MM.1S (cell line): ENCODE results near the gene ASH1L.

Experiments
- DNase-seq: peaks from one replicate; pipeline ENCODE4 v3.0.0-alpha.2; 2015
- H2AFZ ChIP-seq: fragments of 300-600 bp; sonication (generic); 2 replicates; pipeline ENCODE4 v1.6.0; 2016; ENCODE audit warnings: antibody characterized with exemption, low read length
- H3F3A ChIP-seq: fragments of 300-600 bp; sonication (generic); 2 replicates; pipeline ENCODE4 v1.6.1; 2016; ENCODE audit warnings: mild to moderate bottlenecking, antibody characterized with exemption, low read length, moderate library complexity, mixed read lengths; ENCODE audit not compliant: insufficient read depth
- H3K27ac ChIP-seq: fragments of 300-600 bp; sonication (generic); 2 replicates; pipeline ENCODE4 v1.5.1; 2016; ENCODE audit warnings: mild to moderate bottlenecking, low read length
- H3K27me3 ChIP-seq: fragments of 300-600 bp; sonication (generic); replicated peaks from 2 replicates; pipeline ENCODE4 v1.6.0; 2016; ENCODE audit warnings: low read length; ENCODE audit not compliant: insufficient read depth
- H3K36me3 ChIP-seq: fragments of 300-600 bp; sonication (generic); replicated peaks from 2 replicates; pipeline ENCODE4 v1.6.1; 2016; ENCODE audit warnings: mild to moderate bottlenecking, low read length, mixed read lengths; ENCODE audit not compliant: insufficient read depth
- H3K4me1 ChIP-seq: fragments of 300-600 bp; sonication (generic); 2 replicates; pipeline ENCODE4 v1.6.1; 2016; ENCODE audit warnings: low read length, mixed read lengths
- H3K4me2 ChIP-seq: fragments of 300-600 bp; sonication (generic); 2 replicates; pipeline ENCODE4 v1.6.0; 2016; ENCODE audit warnings: low read depth, low read length
- H3K4me3 ChIP-seq: fragments of 300-600 bp; sonication (generic); 2 replicates; pipeline ENCODE4 v1.5.1; 2016; ENCODE audit warnings: low read length, mixed read lengths
- H3K79me2 ChIP-seq: fragments of 300-600 bp; sonication (generic); 2 replicates; pipeline ENCODE4 v1.6.1; 2016; ENCODE audit warnings: mixed run types, low read length, mixed read lengths
- H3K9ac ChIP-seq: fragments of 300-600 bp; sonication (generic); 2 replicates; pipeline ENCODE4 v1.6.1; 2016; ENCODE audit warnings: low read length, mixed read lengths
- H3K9me2 ChIP-seq: fragments of 300-600 bp; sonication (generic); replicated peaks from 2 replicates; pipeline ENCODE4 v1.6.1; 2016; ENCODE audit warnings: mild to moderate bottlenecking, low read length, mixed read lengths; ENCODE audit not compliant: insufficient read depth
- H3K9me3 ChIP-seq: fragments of 300-600 bp; sonication (generic); replicated peaks from 2 replicates; pipeline ENCODE4 v1.6.1; 2016; ENCODE audit warnings: mild to moderate bottlenecking, low read length, mixed read lengths; ENCODE audit not compliant: insufficient read depth
- H4K20me1 ChIP-seq: fragments of 300-600 bp; sonication (generic); 2 replicates; pipeline ENCODE4 v1.6.1; 2016; ENCODE audit warnings: mild to moderate bottlenecking, low read length, moderate library complexity, mixed read lengths; ENCODE audit not compliant: insufficient read depth
- CTCF ChIP-seq: fragments of 300-600 bp; sonication (generic); IDR thresholded peaks from 2 replicates; pipeline ENCODE4 v1.5.1; 2016; ENCODE audit warnings: antibody characterized with exemption, low read length, mixed read lengths
- EZH2 ChIP-seq: fragments of 300-600 bp; sonication (generic); optimal IDR thresholded peaks from 2 replicates; pipeline ENCODE3; 2017; ENCODE audit warnings: low read depth, mild to moderate bottlenecking, antibody characterized with exemption, low read length, mixed read lengths
- EZH2phosphoT487 ChIP-seq: fragments of 300-600 bp; sonication (generic); IDR thresholded peaks from 2 replicates; pipeline ENCODE4 v1.6.1; 2018; ENCODE audit warnings: antibody characterized with exemption, low read length

ASH1L gene

GRCh38 chr1:155455588-155456195 is 106.9 kb downstream of the ASH1L start:
- Histone ChIP-seq H3K4me1 (no peaks in the 10 kb centered on the region), H4K20me1 (no peaks in the 10 kb centered on the region), H3K79me2 (0 out of 2 replicates have a peak, but pooled peaks cover 5% of the 10 kb centered on the region), H3K4me2 (no peak overlapping the region), H3F3A (no peaks in the 10 kb centered on the region), H2AFZ (no peak overlapping the region), H3K9me2 (no peaks in the 10 kb centered on the region), H3K4me3 (no peak overlapping the region), H3K36me3 (0 out of 2 replicates have a peak, but pooled peaks cover under 1% of the 10 kb centered on the region), H3K27me3 (no peaks in the 10 kb centered on the region), H3K9ac (no peak overlapping the region), H3K27ac (no peak overlapping the region), H3K9me3 (no peaks in the 10 kb centered on the region)
- DNase-seq, result no peak
- TF ChIP-seq EZH2 (no peak), CTCF (no peak), EZH2phosphoT487 (no peak)

GRCh38 chr1:155454096-155454495 is 108.5 kb downstream of the ASH1L start:
- H3K4me2 ChIP-seq, result no peak overlapping the region
- H3K4me1 ChIP-seq, result no peaks in the 10 kb centered on the region
- H3K9me2 ChIP-seq, result no peaks in the 10 kb centered on the region
- H4K20me1 ChIP-seq, result no peaks in the 10 kb centered on the region
- 0 out of 2 replicates have a peak, but pooled peaks cover 5% of the 10 kb centered on the region for H3K79me2 ChIP-seq
- 0 out of 2 replicates have a peak, but pooled peaks cover 4% of the 10 kb centered on the region for H3K36me3 ChIP-seq
- H3K9me3 ChIP-seq, result no peaks in the 10 kb centered on the region
- H3F3A ChIP-seq, result no peaks in the 10 kb centered on the region
- no peak for DNase-seq
- no peak overlapping the region for H2AFZ ChIP-seq
- H3K4me3 ChIP-seq, result no peak overlapping the region
- no peak overlapping the region for H3K9ac ChIP-seq
- H3K27ac ChIP-seq, result no peak overlapping the region
- TF ChIP-seq EZH2phosphoT487, result no peak
- TF ChIP-seq CTCF, result no peak
- no peak for TF ChIP-seq EZH2
- no peaks in the 10 kb centered on the region for H3K27me3 ChIP-seq

GRCh38 chr1:155453141-155453540 is 109.5 kb downstream of the ASH1L start:
- no peaks in the 10 kb centered on the region for H3K9me3 ChIP-seq
- H3K4me1 ChIP-seq, result no peaks in the 10 kb centered on the region
- H3K9ac ChIP-seq, result no peak overlapping the region
- H3K9me2 ChIP-seq, result no peaks in the 10 kb centered on the region
- no peak overlapping the region for H3K27ac ChIP-seq
- no peak for DNase-seq
- TF ChIP-seq EZH2phosphoT487, result no peak
- TF ChIP-seq CTCF, result no peak
- TF ChIP-seq EZH2, result no peak
- H2AFZ ChIP-seq, result no peak overlapping the region
- no peaks in the 10 kb centered on the region for H3K27me3 ChIP-seq
- no peak overlapping the region for H3K4me3 ChIP-seq
- 0 out of 2 replicates have a peak, but pooled peaks cover 4% of the 10 kb centered on the region for H3K36me3 ChIP-seq
- no peaks in the 10 kb centered on the region for H3F3A ChIP-seq
- 0 out of 2 replicates have a peak, but pooled peaks cover 5% of the 10 kb centered on the region for H3K79me2 ChIP-seq
- no peak overlapping the region for H3K4me2 ChIP-seq
- H4K20me1 ChIP-seq, result no peaks in the 10 kb centered on the region
